Activated T-helper 1 cell treated with anti-CD3 and anti-CD28 coated beads, Interleukin-2, amount 50 U/mL, for 16 hours (primary cell): ENCODE data around the gene PCGF5.
"Not testable (repeated sequence)": the region's sequence is repeated elsewhere in the genome, so short reads cannot be mapped to it uniquely, and the experiment has no call there.

Experiments used
- DNase-seq, 2 donors: peaks; one replicate each; pipeline ENCODE4 v3.0.0-alpha.2; 2020; ENCODE audit warnings: low read depth in 1 of 2, low spot score in 1 of 2

Gene PCGF5

DNA sequence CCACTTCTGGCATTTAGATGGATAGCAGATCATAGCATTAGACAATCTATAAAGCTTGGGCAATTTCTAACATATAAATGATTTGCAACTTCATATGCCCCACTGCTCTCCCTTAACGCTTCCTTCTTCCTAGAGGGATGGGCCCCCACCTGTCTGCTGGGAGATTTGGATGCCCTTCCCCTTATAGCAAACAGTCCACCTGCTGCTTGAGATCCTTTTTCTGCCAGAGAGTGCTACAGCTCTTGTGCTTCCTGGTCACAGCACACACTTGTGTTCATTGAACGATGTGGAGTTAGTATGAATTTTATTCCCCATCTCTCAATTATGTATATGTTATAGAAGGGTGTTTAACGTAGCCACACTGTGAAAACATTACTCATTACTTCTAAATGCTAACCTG is 10.4 kb upstream of the PCGF5 start:
- DNase-seq = no peak

DNA sequence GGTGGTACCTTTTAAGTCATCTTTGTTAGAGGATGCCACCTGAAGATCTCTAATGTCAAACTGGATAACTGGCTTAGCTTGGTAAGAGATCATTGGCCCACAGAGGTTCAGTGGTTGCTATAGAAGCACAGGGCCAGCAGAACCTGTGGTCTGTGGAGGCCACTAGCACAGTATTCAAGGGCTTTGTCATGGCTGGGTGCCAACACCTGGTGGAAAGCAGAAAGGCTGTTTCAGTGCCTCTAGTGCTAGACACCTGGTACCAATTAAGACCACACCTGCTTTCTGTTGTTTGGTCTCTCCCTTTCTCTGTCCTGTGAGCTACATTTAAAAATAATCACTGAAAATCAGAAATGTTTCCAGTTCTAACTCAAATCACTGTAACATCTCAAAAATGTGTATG is 10.0 kb upstream of the PCGF5 start:
- no peak for DNase-seq

DNA sequence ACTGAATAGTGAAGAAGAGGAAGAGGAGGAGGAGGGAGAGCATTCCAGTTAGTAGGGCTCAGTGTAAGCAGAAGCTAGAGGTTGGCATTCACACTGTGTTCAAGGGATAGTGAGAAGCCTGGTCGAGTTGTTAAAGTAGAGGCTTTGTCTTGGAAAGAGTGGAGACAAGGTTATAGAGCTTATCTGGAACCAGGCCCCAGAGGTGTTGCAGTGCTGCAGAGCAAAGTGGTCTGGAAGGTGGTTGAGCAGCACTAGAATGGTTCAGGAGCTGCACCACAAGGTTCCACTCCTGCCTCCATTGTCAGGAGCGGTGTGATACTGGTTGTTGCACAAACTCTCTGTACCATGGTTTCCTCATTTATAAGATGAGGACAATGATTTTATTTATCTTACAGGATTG is 8.8 kb upstream of the PCGF5 start:
- DNase-seq = no peak

DNA sequence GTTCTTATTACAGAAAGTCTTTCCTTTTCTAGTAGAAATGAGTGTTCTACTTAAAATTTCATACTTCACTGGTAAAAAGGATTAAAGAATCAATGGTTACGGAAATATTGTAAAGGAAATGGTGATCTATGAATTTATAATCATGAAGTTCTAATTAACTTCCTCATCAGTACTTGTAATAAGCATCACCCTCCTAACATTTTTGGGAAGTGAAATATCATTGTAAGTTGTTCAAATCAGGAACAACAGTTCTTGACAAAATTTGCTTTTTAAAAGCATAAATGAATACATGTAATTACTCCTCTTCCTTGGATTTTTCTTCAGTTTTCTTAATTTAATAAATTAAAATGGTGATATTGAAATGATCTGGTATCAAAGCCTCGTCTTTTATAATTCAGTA is 5.6 kb upstream of the PCGF5 start:
- no peak for DNase-seq

DNA sequence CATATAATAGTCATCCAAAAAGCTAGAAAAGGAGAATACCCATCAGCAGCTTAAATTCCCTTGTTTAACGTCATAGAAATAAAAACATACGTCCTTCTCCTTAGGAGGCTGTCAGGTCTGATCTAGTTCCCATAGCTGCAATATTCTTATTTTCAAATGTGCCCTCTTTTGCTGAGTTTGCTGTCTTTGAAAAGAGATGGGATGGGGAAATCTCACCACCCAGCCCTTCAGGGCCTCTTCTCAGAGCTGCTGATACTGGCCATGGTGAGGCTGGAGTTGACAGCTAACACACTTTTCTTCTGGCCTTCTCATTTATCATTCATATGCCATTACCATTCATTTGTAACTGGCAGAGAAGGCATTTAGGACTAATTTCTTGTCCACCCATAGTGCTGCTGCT is 5.1 kb upstream of the PCGF5 start:
- DNase-seq = no peak

DNA sequence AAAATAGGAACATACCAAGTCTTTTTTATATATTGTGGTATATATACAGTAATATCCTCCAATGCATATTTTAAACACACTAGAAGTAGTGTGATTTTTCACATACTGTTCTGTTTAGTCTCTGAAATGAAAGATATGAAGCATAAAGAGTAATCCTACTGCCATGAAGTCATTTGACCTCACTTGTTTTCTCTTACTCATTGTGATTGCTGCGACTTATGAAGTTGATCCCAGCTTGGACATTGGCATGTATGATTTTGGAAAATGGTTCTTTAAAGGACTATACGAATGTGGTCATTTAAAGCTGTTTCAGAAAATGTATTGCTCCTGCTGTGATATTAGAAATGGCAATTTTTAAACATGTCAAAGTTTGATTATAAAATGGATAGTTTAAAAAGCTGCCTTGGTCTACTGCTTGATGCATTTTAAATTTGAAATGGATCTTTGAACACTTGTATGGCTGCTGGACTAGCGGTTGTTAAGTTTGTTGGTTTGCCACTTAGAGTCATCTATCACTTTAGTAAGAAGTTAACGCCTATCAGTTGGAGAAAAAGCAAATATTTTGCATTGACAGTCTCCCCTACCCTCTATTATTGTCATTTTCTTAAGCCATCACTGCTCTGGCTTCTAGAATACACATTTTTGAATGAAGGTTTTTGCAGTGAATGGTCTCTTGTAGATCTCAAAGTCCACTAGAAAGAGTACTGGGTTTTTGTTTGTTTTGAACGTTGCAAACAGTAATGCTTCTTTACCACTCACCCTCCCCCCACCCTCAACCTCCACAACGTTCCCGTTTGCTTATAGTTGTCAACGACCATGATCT is 881 bp upstream of the PCGF5 start:
- DNase-seq = no peak

DNA sequence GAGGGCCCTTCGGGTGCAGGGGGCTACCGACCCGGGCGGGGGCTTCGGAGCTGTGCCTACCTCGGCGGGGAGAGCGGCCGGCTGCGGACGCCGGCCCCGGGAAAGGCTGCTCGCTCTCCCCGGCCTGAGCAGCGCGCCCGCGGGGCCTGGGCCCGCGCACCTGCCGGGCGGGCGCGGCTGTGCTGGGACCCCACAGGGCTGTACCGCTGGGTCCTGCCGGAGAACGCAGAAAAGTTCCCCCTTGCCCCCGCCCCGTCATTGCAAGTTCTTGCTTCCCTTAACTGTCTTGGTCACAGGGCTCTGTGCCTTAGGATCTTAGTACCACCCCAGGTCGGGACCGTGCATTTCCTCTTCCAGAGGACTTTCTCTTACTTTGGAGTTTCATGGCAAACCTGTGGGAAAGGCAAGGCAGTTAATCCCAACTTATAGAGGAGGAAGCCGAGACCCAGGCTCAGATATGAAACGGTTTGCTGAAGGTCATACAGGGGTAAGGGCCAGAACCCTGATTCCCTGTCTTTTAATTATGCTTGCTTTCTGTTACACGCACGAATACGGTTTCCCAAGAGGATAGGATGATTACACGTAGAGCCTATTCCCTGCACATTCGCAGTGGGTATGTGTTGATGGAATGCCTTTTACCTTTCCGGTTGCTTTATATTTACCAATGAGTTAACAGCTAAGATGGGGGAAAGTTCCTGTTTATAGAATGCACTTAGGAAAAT is 652 bp downstream of the PCGF5 start:
- DNase-seq = no peak

DNA sequence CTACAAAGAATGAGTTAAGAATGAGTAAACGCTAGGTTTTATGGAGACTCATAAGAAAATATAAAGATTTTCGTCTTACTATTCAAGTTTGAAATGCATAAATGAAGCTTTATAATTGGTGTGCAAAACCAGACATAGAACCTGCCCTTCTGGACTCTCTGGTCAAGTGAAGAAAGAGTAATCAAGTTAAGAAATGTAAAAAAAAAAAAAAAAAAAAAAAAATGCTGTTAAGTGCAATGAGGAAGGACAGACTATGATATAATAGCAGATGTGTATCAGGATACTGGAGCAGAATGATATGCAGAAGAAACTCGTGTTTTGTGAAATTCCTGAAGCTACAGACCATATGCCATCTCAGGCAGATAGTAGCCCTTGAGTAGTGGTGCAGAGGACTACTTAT is 5.6 kb downstream of the PCGF5 start:
- no peak for DNase-seq

DNA sequence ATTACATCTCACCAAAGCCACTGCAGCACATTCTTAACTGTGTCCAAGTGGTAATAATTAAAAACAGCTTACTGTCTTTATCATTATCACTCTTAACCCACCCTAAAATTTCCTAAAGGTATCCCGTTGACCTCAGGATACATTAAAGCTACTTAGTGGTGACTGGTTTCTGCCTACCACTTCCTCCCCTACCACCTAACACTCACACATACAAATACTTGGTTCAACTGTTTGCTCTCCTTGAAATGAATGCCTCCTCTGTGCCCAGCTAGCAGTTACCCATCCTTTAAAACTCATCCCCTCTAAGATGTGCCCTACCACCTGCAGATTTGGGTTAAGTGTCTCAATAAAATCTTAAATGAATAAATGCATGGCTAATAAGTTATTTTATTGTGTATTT is 7.1 kb downstream of the PCGF5 start:
- no peak for DNase-seq

DNA sequence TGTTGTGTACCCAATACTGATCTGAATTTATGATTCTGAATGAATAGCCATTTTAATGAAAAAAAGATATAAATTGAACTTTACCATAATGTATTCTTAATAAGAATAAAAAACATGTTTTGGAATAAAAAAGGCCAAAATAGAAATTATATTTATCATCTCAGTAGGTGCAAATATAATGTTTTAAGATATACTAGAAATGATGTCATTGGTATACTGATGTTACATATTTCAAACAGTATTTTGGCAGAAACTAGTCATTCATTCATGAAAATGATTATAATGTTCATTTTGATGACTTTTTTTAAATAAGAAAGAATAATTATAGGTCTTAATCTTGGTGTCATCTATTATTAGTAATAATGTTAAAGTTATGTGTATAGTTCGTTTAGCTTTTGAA is 9.2 kb downstream of the PCGF5 start:
- DNase-seq = no peak

DNA sequence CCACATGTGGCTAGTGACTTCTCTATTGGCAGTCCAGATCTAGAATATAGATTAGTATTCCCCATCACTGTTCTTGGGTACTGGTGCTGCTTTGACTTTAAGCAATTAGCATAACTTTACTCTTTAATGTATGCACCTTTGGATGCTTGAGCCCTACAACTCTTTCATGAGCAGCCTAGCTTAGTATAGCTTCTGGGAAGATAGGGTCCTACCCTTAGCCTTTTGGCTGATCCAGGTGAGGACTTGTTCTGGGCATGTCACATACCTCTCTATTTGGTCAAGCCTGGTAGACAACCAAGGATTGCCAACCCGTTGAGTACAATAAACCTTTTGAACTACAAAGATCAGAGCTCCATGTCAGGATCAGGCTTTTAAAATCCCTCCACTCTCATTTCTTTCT is 17.7 kb downstream of the PCGF5 start:
- no peak for DNase-seq

DNA sequence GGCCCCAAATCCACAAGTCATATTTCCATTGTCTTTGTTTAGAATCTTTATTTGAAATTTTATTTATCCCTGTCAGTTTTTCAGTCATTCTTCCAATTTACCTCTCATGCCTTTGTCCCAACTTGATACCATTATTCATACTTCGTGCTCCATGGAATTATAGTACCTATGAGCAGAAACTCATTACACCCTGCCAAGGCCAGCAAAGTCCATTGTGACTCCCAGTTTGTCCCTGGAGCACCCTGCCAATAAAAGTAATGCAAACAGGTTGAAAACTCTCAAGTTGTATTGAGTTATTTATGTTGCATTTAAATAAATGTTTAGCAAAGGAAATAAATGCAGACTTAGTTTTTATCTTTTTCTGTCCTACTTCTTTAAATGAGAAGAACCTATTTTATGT is 19.3 kb downstream of the PCGF5 start:
- DNase-seq = no peak

DNA sequence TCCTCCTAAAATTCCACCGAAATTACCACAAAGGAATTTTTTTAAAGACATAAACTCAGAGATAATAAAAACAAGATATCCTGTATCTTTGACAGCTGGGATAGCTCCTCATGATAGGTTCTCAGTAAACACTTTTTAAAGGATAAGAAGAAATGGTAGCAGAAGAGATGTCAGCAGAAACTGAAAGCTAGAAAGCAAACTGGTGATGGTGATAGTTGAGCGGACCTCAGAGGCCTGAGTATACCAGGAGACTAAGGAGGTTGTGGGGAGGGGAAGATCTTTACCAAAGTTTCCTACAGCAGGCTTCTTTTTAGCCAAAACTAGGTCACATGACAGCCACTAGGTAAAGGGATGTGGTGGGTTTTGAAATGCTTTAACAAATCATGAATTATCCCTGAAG is 22.5 kb downstream of the PCGF5 start:
- DNase-seq = no peak

DNA sequence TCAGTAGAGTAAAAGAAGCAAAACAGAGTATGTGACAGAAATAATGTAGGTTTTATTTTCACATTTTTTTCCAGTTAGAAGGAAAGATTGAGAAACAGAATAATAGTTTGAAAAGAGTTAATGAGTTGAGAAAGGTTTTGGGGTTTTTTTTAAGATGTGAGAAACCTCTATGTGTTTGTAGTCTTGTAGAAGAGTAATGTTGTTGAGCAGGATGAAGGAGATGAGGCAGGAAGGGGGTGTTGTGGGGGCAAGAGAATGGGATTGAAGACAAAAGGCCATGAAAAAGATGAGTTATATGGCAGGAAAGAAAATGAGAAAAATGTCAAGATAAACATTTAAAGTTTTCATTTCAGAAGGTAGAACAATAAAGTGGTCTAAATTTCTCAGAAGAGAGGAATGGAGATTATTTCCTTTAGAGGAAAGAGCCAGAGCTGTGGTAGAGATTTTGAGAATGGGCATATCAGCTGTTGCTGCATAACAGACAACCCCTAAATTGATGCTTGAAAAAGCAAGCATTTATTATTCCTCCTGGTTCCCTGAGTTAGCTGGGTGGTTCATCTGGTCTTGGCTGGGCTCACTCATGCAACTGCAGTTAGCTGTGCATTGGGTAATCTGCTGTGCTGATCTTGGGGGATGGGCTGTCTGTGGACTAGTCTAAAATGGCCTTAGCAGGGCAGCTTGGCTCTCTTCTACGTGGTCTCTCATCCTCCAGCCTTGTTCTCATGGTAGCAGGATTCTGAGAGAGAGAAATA is 27.1 kb downstream of the PCGF5 start:
- DNase-seq = no peak

DNA sequence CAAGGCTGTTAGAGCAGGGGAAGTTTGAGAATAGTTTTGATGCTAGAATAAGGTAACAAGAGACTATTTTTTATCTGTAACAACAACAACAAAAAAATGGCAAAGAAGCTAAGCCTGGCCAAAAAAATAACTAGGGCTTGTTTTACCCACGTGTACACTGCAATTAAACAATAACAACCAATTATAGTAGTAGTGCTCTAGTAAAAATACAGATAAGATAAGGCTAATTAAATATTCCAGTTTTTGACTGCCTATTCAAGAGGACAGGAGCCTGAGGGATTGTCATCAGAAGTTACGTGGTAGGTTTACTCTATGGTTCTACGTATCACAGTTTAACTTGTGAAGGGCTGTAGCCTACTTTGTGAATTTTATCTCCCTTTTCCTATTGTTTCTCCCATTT is 29.2 kb downstream of the PCGF5 start:
- DNase-seq = no peak

DNA sequence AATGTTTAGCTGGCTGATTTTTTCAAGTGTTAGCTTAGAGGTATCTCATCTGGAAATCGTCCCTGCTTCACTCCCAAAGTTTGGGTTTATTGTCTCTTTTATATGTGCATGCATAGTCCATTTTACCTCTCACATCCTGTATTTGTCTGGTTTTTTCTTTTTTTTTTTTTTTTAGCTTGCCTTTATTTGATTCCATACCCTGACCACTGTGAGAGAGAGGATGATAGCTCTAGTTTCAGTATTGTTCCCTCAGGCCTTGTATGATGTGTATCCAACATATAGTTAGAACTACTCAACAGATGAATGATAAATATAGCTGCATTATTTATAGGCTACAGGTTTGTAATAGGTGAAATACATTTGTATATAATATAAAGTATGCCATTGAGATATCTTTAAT is 29.9 kb downstream of the PCGF5 start:
- no peak for DNase-seq

DNA sequence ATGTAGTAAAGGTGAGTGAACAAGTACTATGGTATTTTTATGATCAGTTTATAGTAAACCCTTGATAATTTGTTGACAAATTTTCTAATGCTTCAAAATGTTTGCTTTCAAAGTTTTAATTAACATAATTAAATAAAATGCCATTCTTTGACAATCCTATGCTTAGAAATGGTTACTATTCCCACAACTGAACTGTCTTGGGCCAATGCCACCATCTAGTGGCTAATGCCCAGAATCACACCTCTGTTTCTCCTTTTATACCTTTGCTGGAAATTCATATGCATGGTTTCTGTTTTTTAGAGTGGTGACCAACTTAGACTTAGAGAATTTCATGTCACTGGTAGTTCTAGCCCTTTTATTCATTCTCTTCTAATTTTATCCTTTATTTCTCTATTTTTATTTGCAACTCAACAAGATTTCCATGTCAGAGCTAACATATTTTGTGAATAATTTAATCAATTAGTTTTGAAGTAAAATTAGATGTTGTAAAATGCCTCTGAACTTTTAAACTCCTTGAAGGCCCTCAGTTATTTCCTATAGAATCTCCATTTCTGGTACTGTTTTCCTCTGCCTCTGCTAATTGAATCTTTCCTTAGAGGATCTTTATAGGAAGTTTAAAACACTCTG is 31.1 kb downstream of the PCGF5 start:
- DNase-seq = peak; percentile 11 to 12

DNA sequence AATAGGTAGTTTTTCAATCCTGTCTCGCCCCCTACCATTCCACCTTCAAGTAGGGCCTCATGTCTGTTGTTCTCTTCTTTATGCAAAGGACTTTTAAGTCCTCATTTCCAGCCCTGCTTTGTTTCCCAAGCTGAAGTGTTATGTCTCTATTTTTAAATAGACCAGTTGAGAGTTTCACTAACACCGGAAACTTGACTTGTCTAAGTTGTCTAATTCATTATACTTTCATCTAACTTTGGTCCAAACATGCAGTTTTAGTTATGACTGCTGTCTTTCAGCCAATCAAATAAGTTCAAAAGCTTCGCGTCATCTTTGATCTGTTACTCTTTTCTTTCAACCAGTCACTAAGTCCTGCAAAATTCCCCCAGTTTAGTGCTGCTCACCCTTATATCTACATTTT is 32.8 kb downstream of the PCGF5 start:
- DNase-seq = no peak

DNA sequence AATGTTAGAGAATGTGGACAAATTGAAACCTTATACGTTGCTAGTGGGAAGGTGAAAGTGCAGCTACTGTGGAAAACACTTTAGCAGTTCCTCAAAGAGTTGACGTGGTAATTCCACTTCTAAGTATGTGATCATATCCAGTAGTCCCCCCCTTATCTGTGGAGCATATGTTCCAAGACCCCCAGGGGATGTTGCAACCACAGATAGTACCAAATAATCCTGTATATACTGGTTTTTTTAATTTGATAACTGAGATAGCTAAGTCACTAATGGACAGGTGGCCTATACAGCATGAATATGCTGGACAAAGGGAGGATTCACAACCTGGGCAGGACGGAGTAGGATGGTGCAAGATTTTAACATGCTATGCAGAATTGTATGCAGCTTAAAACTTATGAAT is 36.8 kb downstream of the PCGF5 start:
- no peak for DNase-seq

DNA sequence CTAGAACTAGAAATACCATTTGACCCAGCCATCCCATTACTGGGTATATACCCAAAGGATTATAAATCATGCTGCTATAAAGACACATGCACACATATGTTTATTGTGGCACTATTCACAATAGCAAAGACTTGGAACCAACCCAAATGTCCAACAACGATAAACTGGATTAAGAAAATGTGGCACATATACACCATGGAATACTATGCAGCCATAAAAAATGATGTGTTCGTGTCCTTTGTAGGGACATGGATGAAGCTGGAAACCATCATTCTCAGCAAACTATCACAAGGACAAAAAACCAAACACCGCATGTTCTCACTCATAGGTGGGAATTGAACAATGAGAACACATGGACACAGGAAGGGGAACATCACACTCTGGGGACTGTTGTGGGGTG is 40.0 kb downstream of the PCGF5 start:
- DNase-seq = not testable (repeated sequence)

DNA sequence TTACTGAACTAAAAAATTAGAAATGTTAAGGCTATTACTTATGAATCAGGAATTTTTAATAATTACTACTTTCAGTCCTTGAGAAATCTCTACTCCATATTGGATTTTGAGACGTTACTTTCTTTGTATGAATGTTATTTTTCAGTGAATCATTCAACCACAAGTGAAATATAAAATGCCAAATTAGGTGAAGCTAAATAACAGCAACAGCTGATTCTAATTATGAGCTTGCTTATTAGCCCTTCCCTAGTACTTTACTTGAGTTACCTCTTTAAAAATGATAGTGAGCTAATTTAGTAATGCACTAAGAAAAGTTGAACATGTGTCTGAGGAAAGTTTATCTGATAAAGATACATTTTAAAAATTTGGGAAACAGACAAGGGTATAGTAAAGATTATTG is 51.4 kb downstream of the PCGF5 start:
- no peak for DNase-seq
